A549 (cell line): ENCODE data around the gene TCP10L. TPM values are rescaled to one million over a fixed set of nuclear protein-coding genes. Genes with fewer than 3 reads are reported as not detected.

Source experiments
- ATAC-seq, 2 experiments: fragments of 200-7000 bp in 1 of 2; fragments of >200 bp in 1 of 2; cut with Nextera tagmentation in 1 of 2; cut with Tn5 transposase in 1 of 2; 3 replicates each; pipeline versions ENCODE4 v1.8.0 to v1.9.1; 2018 to 2020; ENCODE audit warnings: mild to moderate bottlenecking in 1 of 2, moderate library complexity in 1 of 2
- CTCF ChIA-PET: fragments of 300-600 bp; sonication (Branson Sonifier 250); formaldehyde crosslinking; extraction: SDS; loops from one replicate; lab custom pipeline; 2021; ENCODE audit warnings: antibody characterized with exemption, inconsistent platforms; lab: Yijun Ruan, JAX
- POLR2A ChIA-PET: fragments of 350-600 bp; formaldehyde crosslinking; extraction: SDS; loops from one replicate; lab custom pipeline; 2021; ENCODE audit warnings: antibody characterized with exemption, inconsistent platforms; lab: Yijun Ruan, JAX
- DNase-seq, 2 experiments: peaks; one replicate each; pipeline versions ENCODE4 v3.0.0 to v3.0.0-alpha.2; 2011 to 2016; ENCODE audit warnings: low read depth in 1 of 2, low spot score in 1 of 2
- FAIRE-seq: peaks from 2 replicates; lab custom pipeline; 2011; peaks lifted over from hg19 to GRCh38; lab: Jason Lieb, UNC
- H3K27ac ChIP-seq, 2 experiments: fragments of >200 bp; sonication (Bioruptor Twin); formaldehyde crosslinking; 3 replicates each; pipeline ENCODE4 v1.5.1; 2016 to 2017
- H3K4me1 ChIP-seq: fragments of >200 bp; sonication (Bioruptor Twin); formaldehyde crosslinking; 3 replicates; pipeline ENCODE4 v1.6.1; 2016
- H3K4me2 ChIP-seq: fragments of >200 bp; sonication (Bioruptor Twin); formaldehyde crosslinking; 3 replicates; pipeline ENCODE4 v1.6.1; 2016
- H3K4me3 ChIP-seq: fragments of >200 bp; sonication (Bioruptor Twin); formaldehyde crosslinking; 3 replicates; pipeline ENCODE4 v1.5.1; 2016
- H3K9me3 ChIP-seq: fragments of >200 bp; sonication (Bioruptor Twin); formaldehyde crosslinking; 3 replicates; pipeline ENCODE4 v1.6.1; 2016
- CBX2 ChIP-seq: fragments of 200-600 bp; sonication (generic); IDR thresholded peaks from 2 replicates; pipeline ENCODE4 v1.6.1; 2016; ENCODE audit warnings: low read depth, mild to moderate bottlenecking, borderline replicate concordance
- CBX8 ChIP-seq: fragments of 200-600 bp; sonication (generic); IDR thresholded peaks from 2 replicates; pipeline ENCODE4 v1.6.1; 2016
- CEBPB ChIP-seq, 2 experiments: fragments of >200 bp in 1 of 2; sonication (Bioruptor Twin) in 1 of 2; formaldehyde crosslinking in 1 of 2; IDR thresholded peaks; 2 replicates each; pipeline ENCODE4 v1.6.1; 2012 to 2016
- CHD2 ChIP-seq: fragments of 150-350 bp; IDR thresholded peaks from 2 replicates; pipeline ENCODE4 v1.6.1; 2014; ENCODE audit warnings: low read length; ENCODE audit not compliant: partially characterized antibody
- EHF ChIP-seq: fragments of 250-450 bp; sonication (Bioruptor Pico); IDR thresholded peaks from 2 replicates; pipeline ENCODE4 v1.5.0; 2020; ENCODE audit warnings: mild to moderate bottlenecking
- EP300 ChIP-seq, 2 experiments: fragments of >200 bp; sonication (Bioruptor Twin); formaldehyde crosslinking; IDR thresholded peaks; 2 replicates in 1 of 2; 3 replicates in 1 of 2; pipeline ENCODE4 v1.6.1; 2016 to 2017
- ESRRA ChIP-seq: fragments of 150-350 bp; IDR thresholded peaks from 2 replicates; pipeline ENCODE4 v1.6.1; 2014; ENCODE audit warnings: mild to moderate bottlenecking, low read length, borderline replicate concordance
- FOSB ChIP-seq: fragments of 250-450 bp; sonication (Bioruptor Pico); IDR thresholded peaks from 2 replicates; pipeline ENCODE4 v1.5.0; 2020; ENCODE audit warnings: mild to moderate bottlenecking, moderate library complexity
- HDAC2 ChIP-seq: fragments of 200-600 bp; sonication (generic); IDR thresholded peaks from 2 replicates; pipeline ENCODE4 v1.6.1; 2016
- MAFK ChIP-seq: fragments of 450-650 bp; IDR thresholded peaks from 2 replicates; pipeline ENCODE4 v1.6.1; 2014; ENCODE audit not compliant: partially characterized antibody
- PHF8 ChIP-seq: fragments of 200-600 bp; sonication (generic); IDR thresholded peaks from 2 replicates; pipeline ENCODE4 v1.6.1; 2016; ENCODE audit warnings: low read depth, mild to moderate bottlenecking, antibody characterized with exemption, moderate library complexity, borderline replicate concordance
- POLR2AphosphoS2 ChIP-seq: conservative IDR thresholded peaks from 2 replicates; pipeline ENCODE4 v1.6.1; 2012; ENCODE audit warnings: low read length, improper control_type of control experiment, inconsistent platforms
- RAD21 ChIP-seq, 2 experiments: fragments of >200 bp in 1 of 2; sonication (Bioruptor Twin) in 1 of 2; formaldehyde crosslinking in 1 of 2; IDR thresholded peaks in 1 of 2; conservative IDR thresholded peaks in 1 of 2; 2 replicates in 1 of 2; 3 replicates in 1 of 2; pipeline ENCODE4 v1.6.1; 2012 to 2018; ENCODE audit warnings: inconsistent platforms in 1 of 2
- RARB ChIP-seq: fragments of 250-450 bp; sonication (Bioruptor Pico); IDR thresholded peaks from 2 replicates; pipeline ENCODE4 v1.8.0; 2021; ENCODE audit warnings: mild to moderate bottlenecking, moderate library complexity
- RFX5 ChIP-seq: fragments of 450-650 bp; IDR thresholded peaks from 2 replicates; pipeline ENCODE4 v1.7.1; 2014; ENCODE audit warnings: antibody characterized with exemption, mild to moderate bottlenecking, moderate library complexity
- RNF2 ChIP-seq: fragments of 200-600 bp; sonication (generic); IDR thresholded peaks from 2 replicates; pipeline ENCODE4 v1.6.1; 2016; ENCODE audit warnings: low read depth, mild to moderate bottlenecking, antibody characterized with exemption, moderate library complexity, borderline replicate concordance
- SMC3 ChIP-seq: fragments of >200 bp; sonication (Bioruptor Twin); formaldehyde crosslinking; IDR thresholded peaks from 3 replicates; pipeline ENCODE4 v1.6.1; 2018; ENCODE audit warnings: inconsistent platforms
- USF2 ChIP-seq: fragments of 450-650 bp; IDR thresholded peaks from 2 replicates; pipeline ENCODE4 v1.6.1; 2014; ENCODE audit warnings: antibody characterized with exemption
- ZC3H11A ChIP-seq: fragments of 450-650 bp; IDR thresholded peaks from 2 replicates; pipeline ENCODE4 v1.6.1; 2014; ENCODE audit warnings: antibody characterized with exemption, mild to moderate bottlenecking
- ZNF302 ChIP-seq: fragments of 250-450 bp; sonication (Bioruptor Pico); IDR thresholded peaks from 2 replicates; pipeline ENCODE4 v1.9.0; 2021; ENCODE audit warnings: inconsistent platforms, mild to moderate bottlenecking, moderate library complexity
- ZSCAN20 ChIP-seq: fragments of 250-450 bp; sonication (Bioruptor Pico); IDR thresholded peaks from 2 replicates; pipeline ENCODE4 v1.8.0; 2022; ENCODE audit warnings: mild to moderate bottlenecking, moderate library complexity
- WGBS: methylation state at CpG from one replicate; pipeline ENCODE4 v1.1.6; 2017; ENCODE audit errors: missing lambda C conversion rate; 5-methylcytosine and 5-hydroxymethylcytosine counted together
- polyA plus RNA-seq, 4 experiments: library from polyadenylated mRNA; depleted of rRNA in 3 of 4; stranded (reverse); fragments of >200 nt; fragmentation: RNase III in 1 of 4; extraction: RNeasy Plus Mini Kit Qiagen cat#74134 plus additional on column Dnase treatment in 1 of 4; gene quantifications; 2 replicates in 3 of 4; 3 replicates in 1 of 4; pipeline ENCODE4 v1.2.3, GENCODE V29; 2011 to 2017
- TF ChIP-seq, protein P1 (sequence below): IDR thresholded peaks from 2 replicates; pipeline ENCODE4 v1.6.1; 2012; ENCODE audit warnings: low read depth, borderline replicate concordance
- TF ChIP-seq, protein P2 (sequence below): fragments of >200 bp; sonication (Bioruptor Twin); formaldehyde crosslinking; IDR thresholded peaks from 3 replicates; pipeline ENCODE4 v1.5.1; 2016
- TF ChIP-seq, protein P3 (sequence below): IDR thresholded peaks from 2 replicates; pipeline ENCODE4 v1.6.1; 2012
- TF ChIP-seq, protein P4 (sequence below): fragments of >200 bp; sonication (Bioruptor Twin); formaldehyde crosslinking; IDR thresholded peaks from 2 replicates; pipeline ENCODE4 v1.6.1; 2016

Gene TCP10L
- polyA plus RNA-seq, 2 of the 4 experiments (the other 2 are of a cell fraction), result 0.62 to 1.2 TPM

- TF ChIP-seq RFX5 (no peak), ZSCAN20 (CRISPR knock-in tag) (no peak), CBX2 (no peak)
These were observed 24.4 kb downstream of the TCP10L start (continued) for GRCh38 chr21:32560896-32561295.

DNA sequence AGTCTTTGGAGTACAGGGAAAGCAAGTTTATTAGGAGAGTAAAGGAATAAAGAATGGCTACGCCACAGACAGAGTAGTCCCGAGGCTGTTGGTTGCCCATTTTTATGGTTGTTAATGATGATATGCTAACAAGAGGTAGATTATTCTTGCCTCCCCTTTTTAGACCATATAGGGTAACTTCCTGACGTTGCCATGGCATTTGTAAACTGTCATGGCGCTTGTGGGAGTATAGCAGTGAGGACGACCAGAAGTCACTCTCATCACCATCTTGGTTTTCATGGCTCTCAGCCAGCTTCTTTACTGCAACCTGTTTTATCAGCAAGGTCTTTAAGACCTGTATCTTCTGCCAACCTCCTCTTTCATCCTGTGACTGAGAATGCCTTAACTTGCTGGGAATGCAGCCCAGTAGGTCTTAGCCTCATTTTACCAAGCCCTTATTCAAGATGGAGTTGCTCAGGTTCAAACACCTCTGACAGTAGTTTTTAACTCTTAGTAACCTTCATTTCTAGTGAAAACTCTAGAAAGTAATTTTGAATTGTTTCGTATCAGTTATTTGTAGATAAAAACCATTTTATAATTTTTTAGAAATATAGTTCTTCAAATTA lies 26.2 kb downstream of the TCP10L start:
- DNase-seq, result no peak
- CTCF ChIA-PET, result interaction anchor here (1.3 to 3.8 kb wide), 3 partner anchors 10 to 42 kb away, joined by 3 to 16 read pairs (median 6); no protein-coding TSS in a partner anchor
- 78% methylated on average over 6 of the region's 6 CpGs for WGBS
- Histone ChIP-seq H3K4me2 (no peak overlapping the region), H3K4me1 (no peaks in the 10 kb centered on the region), H3K27ac (no peak overlapping the region), H3K9me3 (0 out of 3 replicates have a peak, but pooled peaks cover 2% of the 10 kb centered on the region), H3K4me3 (no peak overlapping the region)
- POLR2A ChIA-PET, result no interaction called here
- FAIRE-seq, result no peak
- no peak for TF ChIP-seq RNF2
- TF ChIP-seq USF2, result no peak
- TF ChIP-seq CEBPB (IDR thresholded peaks at IDR 0.05), result no peak
- no peak for TF ChIP-seq EP300 (IDR thresholded peaks at IDR 0.05)
- no peak for TF ChIP-seq EHF (CRISPR knock-in tag)
- no peak for TF ChIP-seq FOSB (CRISPR knock-in tag)
- no peak for TF ChIP-seq SMC3
- TF ChIP-seq, protein P1, sequence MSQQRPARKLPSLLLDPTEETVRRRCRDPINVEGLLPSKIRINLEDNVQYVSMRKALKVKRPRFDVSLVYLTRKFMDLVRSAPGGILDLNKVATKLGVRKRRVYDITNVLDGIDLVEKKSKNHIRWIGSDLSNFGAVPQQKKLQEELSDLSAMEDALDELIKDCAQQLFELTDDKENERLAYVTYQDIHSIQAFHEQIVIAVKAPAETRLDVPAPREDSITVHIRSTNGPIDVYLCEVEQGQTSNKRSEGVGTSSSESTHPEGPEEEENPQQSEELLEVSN, result no peak
- TF ChIP-seq HDAC2, result no peak
- no peak for ATAC-seq

GRCh38 chr21:32558106-32558505 lies 27.2 kb downstream of the TCP10L start:
- H3K4me2 ChIP-seq, result no peak overlapping the region
- no peaks in the 10 kb centered on the region for H3K4me1 ChIP-seq
- no peak for DNase-seq
- no peak for ATAC-seq
- ChIA-PET POLR2A (no interaction called here), CTCF (interaction anchor here (3.8 kb wide), 1 partner anchor 11 kb away, joined by 16 read pairs; no protein-coding TSS in a partner anchor)
- H3K27ac ChIP-seq, result no peak overlapping the region
- no peak for TF ChIP-seq ESRRA
- no peak for TF ChIP-seq RARB (CRISPR knock-in tag)
- TF ChIP-seq CBX8, result no peak
- TF ChIP-seq RFX5, result no peak
- TF ChIP-seq RAD21 (conservative IDR thresholded peaks at IDR 0.05 in 1 of 2, IDR thresholded peaks at IDR 0.05 in 1 of 2), result no peak
- no peak for TF ChIP-seq HDAC2
- TF ChIP-seq EP300 (IDR thresholded peaks at IDR 0.05), result no peak
- TF ChIP-seq, protein P2, sequence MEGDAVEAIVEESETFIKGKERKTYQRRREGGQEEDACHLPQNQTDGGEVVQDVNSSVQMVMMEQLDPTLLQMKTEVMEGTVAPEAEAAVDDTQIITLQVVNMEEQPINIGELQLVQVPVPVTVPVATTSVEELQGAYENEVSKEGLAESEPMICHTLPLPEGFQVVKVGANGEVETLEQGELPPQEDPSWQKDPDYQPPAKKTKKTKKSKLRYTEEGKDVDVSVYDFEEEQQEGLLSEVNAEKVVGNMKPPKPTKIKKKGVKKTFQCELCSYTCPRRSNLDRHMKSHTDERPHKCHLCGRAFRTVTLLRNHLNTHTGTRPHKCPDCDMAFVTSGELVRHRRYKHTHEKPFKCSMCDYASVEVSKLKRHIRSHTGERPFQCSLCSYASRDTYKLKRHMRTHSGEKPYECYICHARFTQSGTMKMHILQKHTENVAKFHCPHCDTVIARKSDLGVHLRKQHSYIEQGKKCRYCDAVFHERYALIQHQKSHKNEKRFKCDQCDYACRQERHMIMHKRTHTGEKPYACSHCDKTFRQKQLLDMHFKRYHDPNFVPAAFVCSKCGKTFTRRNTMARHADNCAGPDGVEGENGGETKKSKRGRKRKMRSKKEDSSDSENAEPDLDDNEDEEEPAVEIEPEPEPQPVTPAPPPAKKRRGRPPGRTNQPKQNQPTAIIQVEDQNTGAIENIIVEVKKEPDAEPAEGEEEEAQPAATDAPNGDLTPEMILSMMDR, result no peak
- no peak for TF ChIP-seq ZNF302 (CRISPR knock-in tag)
- TF ChIP-seq, protein P3, sequence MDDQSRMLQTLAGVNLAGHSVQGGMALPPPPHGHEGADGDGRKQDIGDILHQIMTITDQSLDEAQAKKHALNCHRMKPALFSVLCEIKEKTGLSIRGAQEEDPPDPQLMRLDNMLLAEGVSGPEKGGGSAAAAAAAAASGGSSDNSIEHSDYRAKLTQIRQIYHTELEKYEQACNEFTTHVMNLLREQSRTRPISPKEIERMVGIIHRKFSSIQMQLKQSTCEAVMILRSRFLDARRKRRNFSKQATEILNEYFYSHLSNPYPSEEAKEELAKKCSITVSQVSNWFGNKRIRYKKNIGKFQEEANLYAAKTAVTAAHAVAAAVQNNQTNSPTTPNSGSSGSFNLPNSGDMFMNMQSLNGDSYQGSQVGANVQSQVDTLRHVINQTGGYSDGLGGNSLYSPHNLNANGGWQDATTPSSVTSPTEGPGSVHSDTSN, result no peak
- TF ChIP-seq ZSCAN20 (CRISPR knock-in tag), result no peak
- TF ChIP-seq POLR2AphosphoS2, result no peak
- TF ChIP-seq, protein P4, sequence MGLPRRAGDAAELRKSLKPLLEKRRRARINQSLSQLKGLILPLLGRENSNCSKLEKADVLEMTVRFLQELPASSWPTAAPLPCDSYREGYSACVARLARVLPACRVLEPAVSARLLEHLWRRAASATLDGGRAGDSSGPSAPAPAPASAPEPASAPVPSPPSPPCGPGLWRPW, result no peak
- no peak for TF ChIP-seq PHF8
- TF ChIP-seq ZC3H11A, result no peak
- no peak for TF ChIP-seq MAFK
- no peak for TF ChIP-seq CHD2
- H3K9me3 ChIP-seq, result no peaks in the 10 kb centered on the region
- no peak for FAIRE-seq
- 61% methylated on average over 3 of the region's 3 CpGs for WGBS
- H3K4me3 ChIP-seq, result no peak overlapping the region
